Stimulated activated CD4-positive, alpha-beta T cell treated with anti-CD3 and anti-CD28 coated beads, Interleukin-4, amount 100 ng/mL, for 4 hours (primary cell): Measurements from ENCODE around the gene DBNL.

ENCODE experiments used
- DNase-seq, 2 experiments: peaks; one replicate each; pipeline ENCODE4 v3.0.0-alpha.2; 2020

Gene DBNL

GRCh38 chr7:44062903-44063295, 18.4 kb downstream of the DBNL start:
- DNase-seq: no peak

- DNase-seq: no peak
Observed at GRCh38 chr7:44063547-44063893, 19.0 kb downstream of the DBNL start.

GRCh38 chr7:44063894-44064651, 19.6 kb downstream of the DBNL start:
- no peak for DNase-seq

GRCh38 chr7:44064791-44065430, 20.4 kb downstream of the DBNL start:
- no peak for DNase-seq

- DNase-seq: no peak
Observed at GRCh38 chr7:44065431-44066110, 21.1 kb downstream of the DBNL start, which contains the start of gene PGAM2. Gene PGAM2 (minus strand): TSS chr7:44065567. CDS start chr7:44065529, 38 bp downstream.

- no peak for DNase-seq
Observed at GRCh38 chr7:44066111-44066460, 21.6 kb downstream of the DBNL start.

GRCh38 chr7:44066494-44067063, 22.1 kb downstream of the DBNL start:
- DNase-seq: no peak

GRCh38 chr7:44067064-44067951, 22.8 kb downstream of the DBNL start:
- no peak for DNase-seq

GRCh38 chr7:44068054-44068453, 23.6 kb downstream of the DBNL start:
- DNase-seq: no peak

- no peak for DNase-seq
Observed at GRCh38 chr7:44071726-44072363, 27.3 kb downstream of the DBNL start.

GRCh38 chr7:44072364-44073231, 28.1 kb downstream of the DBNL start:
- DNase-seq: peak in 1 of 2 experiments; percentile 25

GRCh38 chr7:44073664-44074348, 29.3 kb downstream of the DBNL start:
- DNase-seq: peak in 1 of 2 experiments; percentile 42

GRCh38 chr7:44074349-44074695, 29.8 kb downstream of the DBNL start:
- no peak for DNase-seq

GRCh38 chr7:44075296-44076075, 31.0 kb downstream of the DBNL start:
- no peak for DNase-seq

- DNase-seq: no peak
Observed at GRCh38 chr7:44076101-44076895, 31.8 kb downstream of the DBNL start.

GRCh38 chr7:44077061-44077460, 32.6 kb downstream of the DBNL start:
- no peak for DNase-seq

GRCh38 chr7:44077681-44078091, 33.2 kb downstream of the DBNL start:
- no peak for DNase-seq

GRCh38 chr7:44078521-44078920, 34.0 kb downstream of the DBNL start:
- DNase-seq: no peak
